ENCODE data around the gene CCBE1.

Gene CCBE1

GRCh38 chr18:59382383-59382782, 314.8 kb downstream of the CCBE1 start:
- no peak for DNase-seq

GRCh38 chr18:59381949-59382348, 315.3 kb downstream of the CCBE1 start:
- no peak for DNase-seq

Data from fibroblast of skin of back (primary cell).